Heart left ventricle (tissue), 16 donors: ENCODE results near the gene THOC1. TPM values are rescaled to one million over a fixed set of nuclear protein-coding genes. Genes with fewer than 3 reads are reported as not detected.

Experiments
- ATAC-seq, 4 donors: fragments of 200-7000 bp; cut with Tn5 transposase; one replicate each; pipeline ENCODE4 v1.9.1; 2020 to 2022; ENCODE audit warnings: moderate library complexity in 4 of 4, mild to moderate bottlenecking in 3 of 4, moderate number of reproducible peaks in 1 of 4
- DNase-seq, 5 donors: peaks; one replicate each; pipeline ENCODE4 v3.0.0-alpha.2; 2020
- H3K27ac ChIP-seq, 12 donors: fragments of 200-600 bp; sonication (generic) in 4 of 12; one replicate each; pipeline versions ENCODE4 v1.5.0 to v1.8.0; 2016 to 2022; ENCODE audit warnings: mild to moderate bottlenecking in 2 of 12
- H3K27me3 ChIP-seq, 9 donors: fragments of 200-600 bp; sonication (generic) in 2 of 9; one replicate each; pipeline versions ENCODE4 v1.5.1 to v1.8.0; 2016 to 2022; ENCODE audit warnings: mild to moderate bottlenecking in 3 of 9
- H3K36me3 ChIP-seq, 9 donors: fragments of 200-600 bp; sonication (generic) in 2 of 9; one replicate each; pipeline versions ENCODE4 v1.5.0 to v1.8.0; 2018 to 2022; ENCODE audit warnings: mild to moderate bottlenecking in 2 of 9
- H3K4me1 ChIP-seq, 12 donors: fragments of 200-600 bp; sonication (generic) in 4 of 12; one replicate each; pipeline versions ENCODE4 v1.5.0 to v1.8.0; 2016 to 2022; ENCODE audit warnings: mild to moderate bottlenecking in 3 of 12
- H3K4me3 ChIP-seq, 12 donors: fragments of 200-600 bp; sonication (generic) in 4 of 12; one replicate each; pipeline versions ENCODE4 v1.5.0 to v1.8.0; 2017 to 2022; ENCODE audit warnings: mild to moderate bottlenecking in 9 of 12, moderate library complexity in 4 of 12
- H3K9me3 ChIP-seq, 12 donors: fragments of 200-600 bp; sonication (generic) in 4 of 12; one replicate each; pipeline versions ENCODE4 v1.5.0 to v1.8.0; 2016 to 2022; ENCODE audit warnings: mild to moderate bottlenecking in 1 of 12
- POLR2A ChIP-seq, 2 donors: fragments of 450-650 bp; IDR thresholded peaks; one replicate each; pipeline ENCODE4 v1.6.1; 2017; ENCODE audit warnings: antibody characterized with exemption in 2 of 2, mild to moderate bottlenecking in 2 of 2, moderate library complexity in 2 of 2
- WGBS, 4 donors: extraction: QIAGEN DNeasy Blood & Tissue Kit in 2 of 4; methylation state at CpG; one replicate each; pipeline versions ENCODE4 v1.1.5 to v1.1.7; 2013 to 2018; 5-methylcytosine and 5-hydroxymethylcytosine counted together
- intact Hi-C, 10 donors: fragments of 100-400 bp; cut with DNase I; formaldehyde crosslinking; loops; one replicate each; pipeline versions ENCODE4 v1.11.1 to v1.14.2; 2022
- polyA plus RNA-seq, 2 donors: library from polyadenylated mRNA; stranded (reverse); fragments of 200-250 nt; gene quantifications; one replicate each; pipeline ENCODE4 v1.2.3, GENCODE V29; 2013
- total RNA-seq, 9 donors: library from RNA; depleted of rRNA in 2 of 9; stranded (reverse); fragments of >200 nt in 2 of 9; fragmentation: NEBNext Ultra II Directional in 3 of 9; extraction: Animal tissue kit (Norgen Biotek cat#: 25700) in 3 of 9; gene quantifications; one replicate each; pipeline versions ENCODE4 v1.1.0 to v1.2.4, GENCODE V29; 2016 to 2023
- TF ChIP-seq, protein P1 (sequence below), 12 donors: fragments of 200-600 bp; sonication (generic) in 4 of 12; IDR thresholded peaks; one replicate each; pipeline versions ENCODE4 v1.5.0 to v1.8.0; 2018 to 2022; ENCODE audit warnings: antibody characterized with exemption in 12 of 12, mild to moderate bottlenecking in 5 of 12
- donor health status: ischemic (EF 13 %, LVEDD 7.1; RV severe dilation, severe dysfunction).
- donor health status: healthy with polysubstance abuse.
- donor health status: DM: no; HTN: yes; CAD: no.
- donor health status: DM: no; HTN: no; CAD: no.
- donor health status: ischemic (EF 25% LVEDD 6.9; RV normal size, moderate dysfunction).
- donor health status: ischemic (EF 25% LVEDD 5.7; RV mildly dilated, moderate dysfunction).
- donor health status: healthy.
- donor health status: DM: yes; HTN: yes; CAD: no.
- donor health status: ischemic (EF 35%, LVEDD 5.7; RV mildly dilated, moderate dysfunction).
- donor health status: nonischemic (EF 11% LVEDD 7.7; RV severe dilation, severe dysfunction).
- donor health status: DM: yes; HTN: yes; CAD: no.
- donor health status: PGD.
- donor health status: ischemic (EF 29% LVEDD 5.4; RV normal size, mild dysfunction).
- donor health status: nonischemic (EF 23%, LVEDD 6.1; RV moderate dilation, normal function).

Gene THOC1
- total and polyA plus RNA-seq, 11 donors, result 6.4 to 19.0 (median 10.0) TPM

DNA sequence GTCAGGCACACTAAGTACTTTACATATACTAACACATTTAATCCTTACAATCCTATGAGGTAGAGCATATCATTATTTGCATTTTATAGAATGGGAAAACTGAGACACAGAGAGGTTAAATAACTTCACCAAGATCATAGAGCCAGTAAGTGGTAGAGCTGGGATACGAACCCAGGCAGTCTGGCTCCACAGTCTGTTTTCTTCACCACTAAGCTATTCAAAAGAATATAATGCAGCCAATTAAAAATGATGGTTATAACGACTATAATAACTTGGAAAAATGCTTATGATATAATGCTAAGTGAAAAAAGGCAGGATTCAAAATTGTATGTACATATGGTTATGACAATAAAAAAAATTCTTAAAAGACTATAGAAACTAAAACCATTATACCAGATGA, 7.3 kb downstream of the THOC1 start:
- intact Hi-C loops, result no loop called here
- H3K4me3 ChIP-seq, result no peak overlapping the region
- WGBS, 4 donors, result 82 to 92% (median 87%) methylated on average over 2 of the region's 2 CpGs
- H3K36me3 ChIP-seq, result peaks cover 0 to 99% (median 90%) of the 10 kb centered on the region in 9 donors
- no peaks in the 10 kb centered on the region for H3K27me3 ChIP-seq
- no peak for TF ChIP-seq POLR2A (IDR thresholded peaks at IDR 0.05)
- TF ChIP-seq, protein P1, sequence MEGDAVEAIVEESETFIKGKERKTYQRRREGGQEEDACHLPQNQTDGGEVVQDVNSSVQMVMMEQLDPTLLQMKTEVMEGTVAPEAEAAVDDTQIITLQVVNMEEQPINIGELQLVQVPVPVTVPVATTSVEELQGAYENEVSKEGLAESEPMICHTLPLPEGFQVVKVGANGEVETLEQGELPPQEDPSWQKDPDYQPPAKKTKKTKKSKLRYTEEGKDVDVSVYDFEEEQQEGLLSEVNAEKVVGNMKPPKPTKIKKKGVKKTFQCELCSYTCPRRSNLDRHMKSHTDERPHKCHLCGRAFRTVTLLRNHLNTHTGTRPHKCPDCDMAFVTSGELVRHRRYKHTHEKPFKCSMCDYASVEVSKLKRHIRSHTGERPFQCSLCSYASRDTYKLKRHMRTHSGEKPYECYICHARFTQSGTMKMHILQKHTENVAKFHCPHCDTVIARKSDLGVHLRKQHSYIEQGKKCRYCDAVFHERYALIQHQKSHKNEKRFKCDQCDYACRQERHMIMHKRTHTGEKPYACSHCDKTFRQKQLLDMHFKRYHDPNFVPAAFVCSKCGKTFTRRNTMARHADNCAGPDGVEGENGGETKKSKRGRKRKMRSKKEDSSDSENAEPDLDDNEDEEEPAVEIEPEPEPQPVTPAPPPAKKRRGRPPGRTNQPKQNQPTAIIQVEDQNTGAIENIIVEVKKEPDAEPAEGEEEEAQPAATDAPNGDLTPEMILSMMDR (IDR thresholded peaks at IDR 0.05), result no peak
- no peaks in the 10 kb centered on the region for H3K9me3 ChIP-seq
- H3K4me1 ChIP-seq, result peaks cover 0 to 4% (median 0%) of the 10 kb centered on the region in 12 donors
- H3K27ac ChIP-seq, result no peak overlapping the region
- ATAC-seq (no peak), DNase-seq (no peak)

DNA sequence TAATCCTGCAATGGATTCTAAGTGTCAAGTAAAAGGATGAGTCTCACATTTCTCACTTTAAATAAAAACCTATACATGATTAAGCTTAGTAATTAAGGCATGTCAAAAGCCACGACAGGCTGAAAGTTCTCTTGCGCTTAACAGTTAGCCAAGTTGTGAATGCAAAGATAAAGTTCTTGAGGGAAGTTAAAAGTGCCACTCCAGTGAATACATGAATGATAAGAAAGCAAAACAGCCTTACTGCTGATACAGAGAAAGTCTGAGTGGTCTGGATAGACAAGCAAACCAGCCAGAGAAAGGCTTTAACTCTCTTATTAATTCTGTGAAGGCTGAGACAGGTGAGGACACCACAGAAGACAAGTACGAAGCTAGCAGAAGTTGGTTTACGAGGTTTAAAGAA, 12.7 kb downstream of the THOC1 start:
- ATAC-seq, result no peak
- WGBS, 4 donors, result 77 to 88% (median 86%) methylated on average over 4 of the region's 4 CpGs

DNA sequence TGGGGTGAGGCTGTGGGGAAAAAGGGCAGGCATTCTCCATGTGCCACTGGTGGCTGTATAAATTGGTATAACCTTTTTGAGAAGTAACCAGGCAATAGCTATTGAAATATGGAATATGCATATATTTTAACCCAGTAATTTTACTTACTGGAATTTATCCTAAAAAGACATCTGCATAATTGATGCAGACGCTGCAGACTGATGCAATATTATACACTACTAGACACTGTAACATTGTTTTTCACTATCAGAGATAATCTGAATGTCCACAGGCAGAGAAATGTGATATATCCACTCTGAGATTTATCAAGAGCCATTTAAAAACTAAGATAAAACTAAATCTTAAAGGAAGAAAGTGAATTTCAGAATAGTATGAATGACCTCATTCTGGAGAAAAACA, 14.7 kb downstream of the THOC1 start:
- Histone ChIP-seq H3K4me3 (no peak overlapping the region), H3K36me3 (peaks cover 0 to 100% (median 93%) of the 10 kb centered on the region in 9 donors), H3K27ac (no peak overlapping the region), H3K9me3 (no peaks in the 10 kb centered on the region), H3K4me1 (no peaks in the 10 kb centered on the region), H3K27me3 (no peaks in the 10 kb centered on the region)
- 89 to 93% (median 91%) methylated on average over 1 of the region's 1 CpG for WGBS, 4 donors
- intact Hi-C loops, result no loop called here
- TF ChIP-seq, protein P1 (IDR thresholded peaks at IDR 0.05), result no peak
- no peak for TF ChIP-seq POLR2A (IDR thresholded peaks at IDR 0.05)
- ATAC-seq (no peak), DNase-seq (no peak)

More for the DNA sequence above, 12.7 kb downstream of the THOC1 start:
- no peak for TF ChIP-seq POLR2A (IDR thresholded peaks at IDR 0.05)
- TF ChIP-seq, protein P1 (IDR thresholded peaks at IDR 0.05), result no peak
- H3K4me1 ChIP-seq, result no peaks in the 10 kb centered on the region
- H3K27me3 ChIP-seq, result no peaks in the 10 kb centered on the region
- H3K4me3 ChIP-seq, result no peak overlapping the region
- H3K36me3 ChIP-seq, result peaks cover 0 to 100% (median 100%) of the 10 kb centered on the region in 9 donors
- H3K27ac ChIP-seq, result no peak overlapping the region
- intact Hi-C loops, result no loop called here
- H3K9me3 ChIP-seq, result no peaks in the 10 kb centered on the region
- DNase-seq, result no peak

DNA sequence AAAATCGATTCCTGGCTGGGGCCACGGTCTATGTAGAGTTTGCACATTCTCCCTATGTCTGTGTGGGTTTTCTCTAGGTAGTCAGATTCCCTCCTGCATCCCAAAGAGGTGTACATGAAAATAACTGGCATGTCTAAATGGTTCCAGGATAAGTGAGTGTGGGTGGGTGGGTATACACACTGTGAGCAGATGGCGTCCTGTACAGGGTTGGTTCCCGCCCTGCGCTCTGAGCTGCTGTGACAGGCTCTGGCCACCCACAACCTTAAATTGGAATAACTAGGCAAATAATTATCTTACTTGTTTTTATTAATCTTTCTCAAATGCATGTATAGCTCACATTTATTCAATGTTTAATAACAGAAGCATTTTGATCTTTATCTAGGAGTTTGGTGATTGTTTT, 16.3 kb downstream of the THOC1 start:
- no peak for DNase-seq
- TF ChIP-seq POLR2A (IDR thresholded peaks at IDR 0.05), result no peak
- TF ChIP-seq, protein P1 (IDR thresholded peaks at IDR 0.05), result no peak
- 88 to 99% (median 98%) methylated on average over 5 of the region's 5 CpGs for WGBS, 4 donors
- Histone ChIP-seq H3K36me3 (peaks cover 0 to 100% (median 93%) of the 10 kb centered on the region in 9 donors), H3K27me3 (no peaks in the 10 kb centered on the region), H3K9me3 (no peaks in the 10 kb centered on the region), H3K27ac (no peak overlapping the region), H3K4me3 (no peak overlapping the region), H3K4me1 (no peaks in the 10 kb centered on the region)
- intact Hi-C loops, result no loop called here
- ATAC-seq, result no peak
